Right lobe of liver (tissue), 4 donors: ENCODE results near the gene PHEX.

ENCODE experiments used
- CTCF ChIP-seq, 4 donors: fragments of 200-600 bp in 3 of 4; fragments of 450-650 bp in 1 of 4; IDR thresholded peaks; one replicate each; pipeline versions ENCODE4 v1.5.1 to v1.8.0; 2016 to 2022; ENCODE audit warnings: antibody characterized with exemption in 4 of 4, mild to moderate bottlenecking in 2 of 4
- POLR2A ChIP-seq: fragments of 450-650 bp; IDR thresholded peaks from one replicate; pipeline ENCODE4 v1.6.1; 2017; ENCODE audit warnings: antibody characterized with exemption, mild to moderate bottlenecking
- donor health status: DM: no; HTN: no; CAD: no.
- donor health status: DM: no; HTN: no; CAD: no.
- donor health status: DM: no; HTN: yes; CAD: no.

GRCh38 chrX:22032084-22032483, at the start of gene PHEX:
- no peak for TF ChIP-seq CTCF (IDR thresholded peaks at IDR 0.05)
- TF ChIP-seq POLR2A: no peak
